Activated naive CD4-positive, alpha-beta T cell treated with anti-CD3 and anti-CD28 coated beads, Interleukin-2, amount 50 U/mL, for 24 hours (primary cell): ENCODE measurements around the gene PRUNE2.
"Not testable (repeated sequence)": the region's sequence is repeated elsewhere in the genome, so short reads cannot be mapped to it uniquely, and the experiment has no call there.

Source experiments
- H3K27ac Mint-ChIP-seq: one replicate; pipeline ENCODE4 v1.8.0; 2021; ENCODE audit warnings: mild to moderate bottlenecking, mixed read lengths
- H3K27me3 Mint-ChIP-seq: one replicate; pipeline ENCODE4 v1.8.0; 2021; ENCODE audit warnings: mixed read lengths
- H3K36me3 Mint-ChIP-seq: one replicate; pipeline ENCODE4 v1.8.0; 2021; ENCODE audit warnings: mixed read lengths
- H3K4me1 Mint-ChIP-seq: one replicate; pipeline ENCODE4 v1.8.0; 2021; ENCODE audit warnings: mixed read lengths
- H3K4me3 Mint-ChIP-seq: one replicate; pipeline ENCODE4 v1.8.0; 2021; ENCODE audit warnings: mild to moderate bottlenecking, mixed read lengths
- H3K9me3 Mint-ChIP-seq: one replicate; pipeline ENCODE4 v1.8.0; 2021; ENCODE audit warnings: mixed read lengths

Gene PRUNE2

GRCh38 chr9:76756941-76757673 is 148.8 kb downstream of the PRUNE2 start:
- H3K27me3 Mint-ChIP-seq = peaks cover 1% of the 10 kb centered on the region
- no peak overlapping the region for H3K27ac Mint-ChIP-seq
- no peaks in the 10 kb centered on the region for H3K9me3 Mint-ChIP-seq
- H3K4me3 Mint-ChIP-seq = no peak overlapping the region
- H3K36me3 Mint-ChIP-seq = no peaks in the 10 kb centered on the region
- no peaks in the 10 kb centered on the region for H3K4me1 Mint-ChIP-seq

DNA sequence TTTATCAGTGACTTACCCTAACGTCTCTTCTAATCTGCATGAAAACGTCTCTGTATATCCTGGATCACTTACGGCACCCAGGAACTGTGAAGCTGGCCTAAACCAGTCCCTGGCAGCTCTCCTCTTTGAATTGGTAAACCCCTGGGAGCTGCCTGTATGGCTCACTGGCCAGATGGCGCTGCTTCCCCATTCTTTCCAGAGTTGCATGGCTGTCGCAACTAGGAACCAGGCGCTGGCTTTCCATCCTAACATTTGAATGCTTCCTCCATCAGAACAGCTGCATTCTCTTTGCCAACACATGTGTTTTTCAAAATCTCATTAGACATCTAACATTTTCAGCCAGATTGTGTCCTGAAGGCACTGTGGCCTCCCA is 149.7 kb downstream of the PRUNE2 start:
- no peaks in the 10 kb centered on the region for H3K4me1 Mint-ChIP-seq
- H3K36me3 Mint-ChIP-seq = no peaks in the 10 kb centered on the region
- H3K27me3 Mint-ChIP-seq = peaks cover 1% of the 10 kb centered on the region
- H3K27ac Mint-ChIP-seq = no peak overlapping the region
- no peaks in the 10 kb centered on the region for H3K9me3 Mint-ChIP-seq
- no peak overlapping the region for H3K4me3 Mint-ChIP-seq

DNA sequence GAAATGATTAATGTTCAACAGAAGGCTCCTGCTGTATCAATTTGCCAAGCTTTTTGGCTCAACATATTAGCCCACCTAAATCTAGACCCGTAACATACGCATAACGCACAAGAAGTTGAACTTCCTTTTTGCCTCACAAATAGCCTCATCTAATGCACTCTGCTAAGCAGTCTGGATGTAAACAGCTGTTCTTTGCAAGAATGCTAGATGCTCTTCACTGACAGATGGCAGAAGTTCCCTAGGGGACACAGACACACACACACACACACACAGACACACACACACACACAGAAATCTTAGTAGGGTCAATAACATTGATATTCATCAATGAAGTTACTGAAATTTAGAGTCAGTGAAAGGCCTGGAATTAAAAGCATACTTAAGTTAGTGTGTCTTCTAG is 154.9 kb downstream of the PRUNE2 start:
- no peaks in the 10 kb centered on the region for H3K36me3 Mint-ChIP-seq
- H3K27ac Mint-ChIP-seq = no peak overlapping the region
- H3K9me3 Mint-ChIP-seq = no peaks in the 10 kb centered on the region
- H3K27me3 Mint-ChIP-seq = no peaks in the 10 kb centered on the region
- H3K4me1 Mint-ChIP-seq = no peaks in the 10 kb centered on the region
- H3K4me3 Mint-ChIP-seq = no peak overlapping the region

DNA sequence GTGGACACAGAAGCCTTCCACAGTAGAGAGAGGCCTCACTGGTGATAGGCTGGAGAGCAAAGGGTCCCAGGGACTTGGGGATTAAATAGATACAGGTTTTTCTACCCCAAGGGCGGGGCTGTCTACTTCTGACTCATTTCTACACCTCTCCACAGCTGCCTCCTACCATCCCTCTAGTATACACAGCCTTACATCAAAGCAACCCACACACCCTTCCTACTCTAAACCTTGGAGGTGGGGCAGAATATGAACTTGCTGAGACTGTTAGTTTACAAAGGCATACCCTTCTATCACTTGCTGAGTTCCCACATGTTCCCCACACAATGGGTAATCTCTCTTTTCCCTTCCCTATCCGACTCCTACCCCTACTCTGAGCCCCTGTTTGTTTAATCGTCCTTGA is 161.6 kb downstream of the PRUNE2 start:
- H3K27me3 Mint-ChIP-seq = peaks cover 2% of the 10 kb centered on the region
- H3K4me1 Mint-ChIP-seq = no peaks in the 10 kb centered on the region
- no peak overlapping the region for H3K4me3 Mint-ChIP-seq
- H3K9me3 Mint-ChIP-seq = no peaks in the 10 kb centered on the region
- no peak overlapping the region for H3K27ac Mint-ChIP-seq
- H3K36me3 Mint-ChIP-seq = no peaks in the 10 kb centered on the region

GRCh38 chr9:76743931-76744330 is 162.0 kb downstream of the PRUNE2 start:
- Mint-ChIP-seq H3K36me3 (no peaks in the 10 kb centered on the region), H3K4me1 (no peaks in the 10 kb centered on the region), H3K27ac (no peak overlapping the region)

DNA sequence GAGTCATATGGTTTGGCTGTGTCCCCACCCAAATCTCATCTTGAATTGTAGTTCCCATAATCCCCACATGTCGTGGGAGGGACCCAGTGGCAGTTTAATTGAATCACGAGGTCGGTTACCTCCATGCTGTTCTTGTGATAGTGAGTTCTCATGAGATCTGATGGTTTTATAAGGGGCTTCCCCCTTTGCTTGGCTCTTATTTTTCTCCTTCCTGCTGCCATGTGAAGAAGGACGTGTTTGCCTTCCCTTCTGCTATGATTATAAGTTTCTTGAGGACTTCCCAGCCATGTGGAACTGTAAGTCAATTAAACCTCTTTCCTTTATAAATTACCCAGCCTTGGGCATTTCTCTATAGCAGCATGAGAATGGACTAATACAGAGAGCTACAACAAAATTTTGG is 163.0 kb downstream of the PRUNE2 start:
- not testable (repeated sequence) for H3K4me1 Mint-ChIP-seq, H3K4me3 Mint-ChIP-seq, H3K36me3 Mint-ChIP-seq, H3K27ac Mint-ChIP-seq, H3K27me3 Mint-ChIP-seq, H3K9me3 Mint-ChIP-seq

More at GRCh38 chr9:76743931-76744330, 162.0 kb downstream of the PRUNE2 start:
- Mint-ChIP-seq H3K9me3 (no peaks in the 10 kb centered on the region), H3K4me3 (no peak overlapping the region), H3K27me3 (peaks cover 3% of the 10 kb centered on the region)

- Mint-ChIP-seq H3K9me3 (no peaks in the 10 kb centered on the region), H3K36me3 (no peaks in the 10 kb centered on the region), H3K27ac (no peak overlapping the region), H3K4me3 (no peak overlapping the region), H3K4me1 (no peaks in the 10 kb centered on the region), H3K27me3 (peaks cover 7% of the 10 kb centered on the region)
These were observed 164.4 kb downstream of the PRUNE2 start for GRCh38 chr9:76741524-76741923.

- no peak overlapping the region for H3K4me3 Mint-ChIP-seq
- no peaks in the 10 kb centered on the region for H3K9me3 Mint-ChIP-seq
These were observed 167.5 kb downstream of the PRUNE2 start for GRCh38 chr9:76738402-76738801.

GRCh38 chr9:76737154-76737902 is 168.6 kb downstream of the PRUNE2 start:
- H3K4me3 Mint-ChIP-seq = no peak overlapping the region
- H3K4me1 Mint-ChIP-seq = no peaks in the 10 kb centered on the region
- no peak overlapping the region for H3K27ac Mint-ChIP-seq
- H3K9me3 Mint-ChIP-seq = no peaks in the 10 kb centered on the region
- no peaks in the 10 kb centered on the region for H3K36me3 Mint-ChIP-seq
- H3K27me3 Mint-ChIP-seq = peaks cover 11% of the 10 kb centered on the region

More at GRCh38 chr9:76738402-76738801, 167.5 kb downstream of the PRUNE2 start:
- H3K4me1 Mint-ChIP-seq = no peaks in the 10 kb centered on the region
- no peak overlapping the region for H3K27ac Mint-ChIP-seq
- H3K36me3 Mint-ChIP-seq = no peaks in the 10 kb centered on the region
- peaks cover 9% of the 10 kb centered on the region for H3K27me3 Mint-ChIP-seq

DNA sequence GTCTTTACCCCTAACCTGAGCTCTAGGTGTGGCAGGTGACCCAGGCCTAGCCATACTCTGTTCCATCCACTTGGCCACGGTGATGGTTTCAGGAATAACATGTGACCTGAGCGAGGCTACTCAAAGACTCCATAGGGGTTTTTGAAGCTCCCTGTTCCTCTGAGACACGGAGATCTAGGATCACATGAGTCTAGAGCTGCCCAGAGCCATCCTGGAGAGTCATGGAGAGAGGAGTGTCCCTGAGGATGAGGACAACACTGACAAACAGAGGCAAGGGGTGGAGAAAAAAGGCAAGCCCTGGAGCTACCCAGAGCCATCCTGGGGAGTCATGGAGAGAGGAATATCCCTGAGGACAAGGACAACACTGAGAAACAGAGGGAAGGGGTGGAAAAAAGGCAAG is 171.2 kb downstream of the PRUNE2 start:
- Mint-ChIP-seq H3K27me3 (peaks cover 8% of the 10 kb centered on the region), H3K36me3 (no peaks in the 10 kb centered on the region)

DNA sequence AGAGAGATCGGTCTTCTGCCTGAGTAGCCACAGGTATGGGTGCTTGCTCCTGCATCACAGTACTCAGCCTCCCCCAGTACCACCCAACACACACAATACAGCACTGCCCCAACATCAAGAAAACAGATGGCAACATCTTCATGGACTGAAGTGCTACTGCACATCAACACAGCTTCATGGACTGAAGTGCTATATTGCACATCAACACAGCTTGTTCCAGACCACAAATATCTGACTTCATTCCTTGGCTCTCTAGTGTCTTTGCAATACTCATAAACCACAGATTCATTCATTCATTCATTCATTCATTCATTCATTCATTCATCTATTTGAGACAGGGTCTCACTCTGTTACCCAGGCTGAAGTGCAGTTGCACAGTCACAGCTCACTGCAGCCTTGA is 172.8 kb downstream of the PRUNE2 start:
- H3K27me3 Mint-ChIP-seq = peaks cover 3% of the 10 kb centered on the region
- H3K27ac Mint-ChIP-seq = no peak overlapping the region
- H3K4me1 Mint-ChIP-seq = no peaks in the 10 kb centered on the region
- H3K36me3 Mint-ChIP-seq = no peaks in the 10 kb centered on the region
- H3K9me3 Mint-ChIP-seq = no peaks in the 10 kb centered on the region
- H3K4me3 Mint-ChIP-seq = no peak overlapping the region

More for the DNA sequence above, 171.2 kb downstream of the PRUNE2 start:
- H3K27ac Mint-ChIP-seq = no peak overlapping the region
- H3K9me3 Mint-ChIP-seq = no peaks in the 10 kb centered on the region
- H3K4me3 Mint-ChIP-seq = no peak overlapping the region
- no peaks in the 10 kb centered on the region for H3K4me1 Mint-ChIP-seq

DNA sequence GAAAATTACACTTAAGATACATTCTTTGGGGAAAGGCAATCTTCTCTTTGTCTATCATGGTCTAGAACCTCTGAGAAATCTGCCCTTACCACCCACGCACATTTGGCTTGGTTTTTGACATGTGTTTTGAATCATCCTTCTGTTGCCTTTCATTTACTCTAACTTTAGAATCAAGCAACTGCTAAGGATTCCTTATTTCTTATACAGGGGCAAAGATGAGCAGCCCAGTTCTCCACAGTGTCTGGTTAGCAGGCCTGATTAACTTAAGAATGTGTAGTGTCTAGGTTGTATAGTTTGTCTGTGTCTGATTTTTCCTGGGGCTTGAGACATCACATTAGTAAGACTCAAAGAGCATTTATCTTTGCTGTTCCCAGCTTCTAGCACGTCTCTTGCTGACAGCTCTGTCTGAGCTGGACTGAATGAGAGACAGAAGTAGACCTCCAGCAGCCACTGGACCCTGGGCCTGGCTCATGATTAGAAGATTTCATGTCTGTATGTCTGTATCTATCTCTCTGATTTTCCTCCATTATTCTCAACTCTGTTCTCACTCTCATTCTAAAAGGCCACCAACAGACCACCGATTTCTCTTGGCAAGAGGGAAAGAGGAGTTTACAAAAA is 173.5 kb downstream of the PRUNE2 start:
- Mint-ChIP-seq H3K4me1 (no peaks in the 10 kb centered on the region), H3K4me3 (no peak overlapping the region), H3K27me3 (peaks cover 3% of the 10 kb centered on the region), H3K36me3 (no peaks in the 10 kb centered on the region), H3K9me3 (no peaks in the 10 kb centered on the region), H3K27ac (no peak overlapping the region)

GRCh38 chr9:76730801-76731200 is 175.1 kb downstream of the PRUNE2 start:
- Mint-ChIP-seq H3K4me3 (no peak overlapping the region), H3K9me3 (no peaks in the 10 kb centered on the region), H3K27ac (no peak overlapping the region), H3K36me3 (no peaks in the 10 kb centered on the region), H3K27me3 (peaks cover 7% of the 10 kb centered on the region), H3K4me1 (no peaks in the 10 kb centered on the region)

DNA sequence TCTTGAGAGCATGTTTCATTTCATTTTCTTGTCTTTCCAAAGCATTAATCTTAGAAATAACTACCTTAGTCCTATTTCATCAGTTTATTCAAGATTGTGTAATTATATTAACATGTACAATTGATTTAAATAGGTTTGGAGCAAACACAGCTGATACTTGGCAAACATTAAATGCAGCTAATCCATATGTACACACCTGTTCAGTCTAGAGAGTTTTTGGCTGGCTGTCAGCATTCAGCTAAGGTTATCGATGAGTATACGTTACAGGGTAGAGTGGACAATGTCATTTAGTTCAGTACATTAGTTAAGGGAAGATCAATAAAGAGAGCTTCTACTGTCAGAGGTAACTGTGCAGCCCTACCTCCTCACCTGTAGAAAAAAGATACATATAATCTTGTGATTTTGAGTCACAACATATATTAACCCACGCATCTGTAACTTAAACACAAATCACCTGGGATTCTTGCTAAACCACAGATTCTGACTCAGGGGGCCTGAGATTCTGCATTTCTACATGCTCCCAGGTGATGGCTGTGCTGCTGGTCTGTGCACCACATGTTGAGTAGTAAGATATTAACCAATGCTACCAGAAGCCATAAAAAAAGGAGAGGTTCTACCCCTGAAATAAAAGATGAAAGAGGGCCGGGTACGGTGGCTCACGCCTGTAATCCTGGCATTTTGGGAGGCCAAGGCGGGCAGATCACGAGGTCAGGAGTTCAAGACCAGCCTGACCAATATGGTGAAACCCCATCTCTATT is 175.8 kb downstream of the PRUNE2 start:
- Mint-ChIP-seq H3K9me3 (no peaks in the 10 kb centered on the region), H3K27ac (no peak overlapping the region), H3K4me3 (no peak overlapping the region), H3K27me3 (peaks cover 7% of the 10 kb centered on the region), H3K36me3 (no peaks in the 10 kb centered on the region), H3K4me1 (no peaks in the 10 kb centered on the region)

DNA sequence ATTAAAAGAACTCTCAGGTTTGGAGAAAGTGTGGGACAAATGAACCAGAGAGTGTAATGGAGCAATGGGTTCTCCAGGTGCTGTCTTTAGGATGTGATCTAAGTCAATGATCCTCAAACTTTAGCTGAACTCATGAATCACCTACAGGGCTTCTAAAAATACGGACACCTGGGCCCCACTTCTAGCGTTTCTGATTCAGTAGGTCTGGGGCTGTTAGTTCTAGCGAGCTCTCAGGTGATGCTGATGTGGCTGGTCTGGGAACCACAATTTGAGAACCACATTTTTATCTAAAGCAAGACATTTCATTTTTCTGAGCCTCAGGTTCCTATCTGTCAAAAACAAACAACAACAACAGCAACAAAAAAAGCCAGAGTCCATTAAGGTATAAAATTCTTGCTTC is 176.8 kb downstream of the PRUNE2 start:
- H3K36me3 Mint-ChIP-seq = no peaks in the 10 kb centered on the region
- peaks cover 6% of the 10 kb centered on the region for H3K27me3 Mint-ChIP-seq
- H3K4me1 Mint-ChIP-seq = no peaks in the 10 kb centered on the region
- H3K27ac Mint-ChIP-seq = no peak overlapping the region
- no peak overlapping the region for H3K4me3 Mint-ChIP-seq
- no peaks in the 10 kb centered on the region for H3K9me3 Mint-ChIP-seq
